Thyroid gland (tissue), 4 donors: ENCODE results near the gene LCN10.

Experiments
- POLR2A ChIP-seq, 2 donors: fragments of 450-650 bp; IDR thresholded peaks; one replicate each; pipeline ENCODE4 v1.6.1; 2017; ENCODE audit warnings: antibody characterized with exemption in 2 of 2, mild to moderate bottlenecking in 2 of 2, moderate library complexity in 1 of 2
- TF ChIP-seq, protein P1 (sequence below), 6 experiments: fragments of 200-600 bp in 3 of 6; fragments of 450-650 bp in 3 of 6; sonication (generic) in 3 of 6; IDR thresholded peaks; one replicate each; pipeline ENCODE4 v1.5.1; 2016 to 2019; ENCODE audit warnings: antibody characterized with exemption in 6 of 6, mild to moderate bottlenecking in 2 of 6, inconsistent platforms in 1 of 6, moderate library complexity in 1 of 6

DNA sequence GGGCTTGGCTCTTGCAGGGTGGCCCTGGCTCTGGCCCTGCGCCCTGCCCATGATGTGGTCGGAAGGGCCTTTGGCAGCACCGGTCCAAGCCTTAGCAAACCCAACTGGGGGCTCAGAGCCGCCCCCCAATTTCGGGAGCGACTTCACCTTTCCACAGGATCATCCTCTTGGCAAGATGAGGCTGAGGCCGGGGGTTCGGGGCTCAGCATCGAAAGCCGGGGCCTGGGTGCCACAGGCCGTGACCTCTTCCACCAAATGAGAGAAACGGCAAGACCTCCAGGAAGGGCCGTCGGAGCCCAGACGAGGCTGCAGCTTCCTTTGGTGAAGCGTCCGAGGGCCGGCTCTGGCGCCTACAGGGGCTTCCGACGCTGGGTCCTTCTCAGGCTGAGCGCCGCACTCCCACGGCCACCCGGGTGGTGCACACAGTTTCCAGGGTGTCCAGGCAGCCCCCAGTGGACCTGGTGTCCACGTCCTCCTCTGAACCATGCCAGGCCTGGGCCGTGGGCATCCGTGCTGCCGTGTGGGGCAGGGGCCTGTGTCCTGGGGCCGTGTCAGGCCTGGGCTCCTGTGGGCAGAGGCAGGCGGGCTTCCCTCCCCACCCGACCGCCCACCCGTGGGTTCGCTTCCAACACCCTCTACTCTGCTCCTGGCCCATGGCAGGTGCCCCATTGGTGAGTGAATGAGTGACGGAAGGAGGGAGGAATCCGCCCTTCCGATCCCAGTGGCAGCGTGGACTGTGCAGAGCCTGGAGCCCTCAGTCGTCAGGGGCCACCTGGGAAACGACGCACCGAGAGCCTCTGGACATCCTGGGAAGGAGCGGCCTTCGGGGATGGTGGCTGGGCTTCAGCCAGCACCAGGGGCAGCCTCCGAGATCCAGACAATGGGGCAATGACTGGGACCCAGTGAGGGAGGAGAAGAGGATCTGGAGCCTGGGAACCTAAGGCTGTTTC lies 50.3 kb downstream of the LCN10 start:
- no peak for TF ChIP-seq POLR2A (IDR thresholded peaks at IDR 0.05)
- TF ChIP-seq, protein P1, sequence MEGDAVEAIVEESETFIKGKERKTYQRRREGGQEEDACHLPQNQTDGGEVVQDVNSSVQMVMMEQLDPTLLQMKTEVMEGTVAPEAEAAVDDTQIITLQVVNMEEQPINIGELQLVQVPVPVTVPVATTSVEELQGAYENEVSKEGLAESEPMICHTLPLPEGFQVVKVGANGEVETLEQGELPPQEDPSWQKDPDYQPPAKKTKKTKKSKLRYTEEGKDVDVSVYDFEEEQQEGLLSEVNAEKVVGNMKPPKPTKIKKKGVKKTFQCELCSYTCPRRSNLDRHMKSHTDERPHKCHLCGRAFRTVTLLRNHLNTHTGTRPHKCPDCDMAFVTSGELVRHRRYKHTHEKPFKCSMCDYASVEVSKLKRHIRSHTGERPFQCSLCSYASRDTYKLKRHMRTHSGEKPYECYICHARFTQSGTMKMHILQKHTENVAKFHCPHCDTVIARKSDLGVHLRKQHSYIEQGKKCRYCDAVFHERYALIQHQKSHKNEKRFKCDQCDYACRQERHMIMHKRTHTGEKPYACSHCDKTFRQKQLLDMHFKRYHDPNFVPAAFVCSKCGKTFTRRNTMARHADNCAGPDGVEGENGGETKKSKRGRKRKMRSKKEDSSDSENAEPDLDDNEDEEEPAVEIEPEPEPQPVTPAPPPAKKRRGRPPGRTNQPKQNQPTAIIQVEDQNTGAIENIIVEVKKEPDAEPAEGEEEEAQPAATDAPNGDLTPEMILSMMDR (IDR thresholded peaks at IDR 0.05) = no peak
